Activated CD8-positive, alpha-beta memory T cell treated with anti-CD3 and anti-CD28 coated beads, Interleukin-2, amount 50 U/mL, for 48 hours (primary cell): ENCODE results near the gene SETD7.
"Not testable (repeated sequence)": the region's sequence is repeated elsewhere in the genome, so short reads cannot be mapped to it uniquely, and the experiment has no call there.

Experiments used
- DNase-seq: peaks from one replicate; pipeline ENCODE4 v3.0.0-alpha.2; 2020

The SETD7 gene

DNA sequence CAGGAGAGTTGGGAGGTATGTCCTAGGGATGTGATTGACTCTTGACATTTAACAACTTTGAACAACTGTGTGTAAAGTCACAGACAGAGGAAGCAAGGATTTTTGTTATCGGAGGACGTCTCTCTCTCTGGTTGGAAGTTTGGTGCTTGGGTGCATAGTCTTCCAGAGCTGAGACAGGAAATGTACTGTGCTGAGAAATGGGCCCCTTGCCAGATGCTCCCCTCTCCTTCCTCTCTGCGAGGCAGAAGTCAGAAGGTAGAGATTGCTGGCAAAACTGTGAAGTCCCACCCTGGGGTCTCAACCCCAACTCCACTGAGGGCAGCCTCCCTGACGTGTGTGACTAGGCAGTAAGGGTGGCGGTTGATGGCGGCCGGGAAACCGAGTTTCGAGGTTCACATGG, 49.2 kb downstream of the SETD7 start:
- DNase-seq, result no peak

DNA sequence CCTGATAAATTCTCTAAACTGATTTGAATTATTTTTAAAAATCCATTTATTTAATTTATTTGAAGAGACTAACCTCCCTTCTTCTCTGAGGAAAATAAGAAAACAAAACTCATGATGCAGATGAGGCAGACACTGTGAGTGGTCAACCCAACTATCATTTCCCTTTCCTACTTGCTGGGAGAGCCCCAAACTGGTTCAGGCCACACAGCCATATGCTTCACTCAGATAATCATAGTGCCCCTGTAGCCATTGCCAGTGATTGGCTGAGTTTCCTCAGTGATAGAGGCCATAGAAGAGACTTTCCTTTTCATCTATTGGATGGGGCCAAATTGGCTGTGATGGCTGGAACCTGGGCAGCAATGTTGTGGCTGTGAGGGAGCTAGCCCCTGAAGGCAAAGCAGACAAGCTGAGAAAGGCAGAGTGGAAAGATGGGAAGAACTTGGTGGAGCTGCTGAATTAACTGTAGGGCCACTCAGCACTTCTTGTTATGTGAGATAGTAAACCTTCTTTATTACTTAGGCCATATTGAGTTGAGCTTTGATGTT, 52.3 kb downstream of the SETD7 start:
- no peak for DNase-seq

DNA sequence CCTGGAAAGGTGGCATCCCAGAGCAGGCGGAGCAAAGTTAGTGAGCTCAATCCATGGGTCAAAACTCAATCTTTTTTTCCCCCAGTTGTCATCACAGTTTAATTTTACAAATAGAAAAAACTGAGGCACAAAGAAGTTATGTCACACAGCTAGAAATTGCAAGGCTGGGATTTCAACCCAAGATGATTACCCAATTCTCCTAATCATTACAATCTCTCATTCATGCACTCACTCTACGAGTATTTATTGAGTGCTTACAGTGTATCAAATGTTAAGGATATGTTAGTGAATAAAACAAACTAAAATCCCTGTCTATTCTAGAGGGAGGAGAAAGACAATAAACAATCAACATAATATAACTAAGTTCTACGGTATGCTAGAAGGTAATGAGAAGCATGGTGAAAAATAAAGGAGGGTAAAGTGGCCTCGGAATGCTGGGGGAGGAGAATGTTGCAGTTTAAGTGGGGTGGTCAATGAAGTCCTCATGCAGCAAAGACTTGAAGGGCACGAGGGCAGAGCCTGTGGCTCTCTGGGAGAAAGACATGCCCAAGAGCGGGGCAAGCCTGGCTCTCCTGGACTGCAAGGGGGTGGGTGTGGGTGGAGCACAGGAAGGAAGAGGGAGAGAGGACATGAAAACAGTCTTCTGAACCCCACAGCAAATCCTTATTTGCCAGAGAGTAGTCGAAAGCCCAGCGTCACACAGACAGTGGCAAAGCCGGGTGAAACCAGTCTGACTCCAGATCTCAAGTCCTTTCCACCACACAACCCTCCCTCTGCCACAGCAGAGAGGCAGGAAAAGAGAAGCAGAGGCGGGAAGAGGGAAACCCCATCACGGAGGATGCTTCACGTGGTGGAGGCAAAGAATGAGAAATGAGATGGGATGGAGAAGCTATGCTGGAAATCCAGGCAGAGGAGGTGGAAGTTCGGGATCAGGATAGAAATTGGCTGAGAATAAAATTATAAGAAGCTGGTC, 53.8 kb downstream of the SETD7 start:
- DNase-seq, result no peak

DNA sequence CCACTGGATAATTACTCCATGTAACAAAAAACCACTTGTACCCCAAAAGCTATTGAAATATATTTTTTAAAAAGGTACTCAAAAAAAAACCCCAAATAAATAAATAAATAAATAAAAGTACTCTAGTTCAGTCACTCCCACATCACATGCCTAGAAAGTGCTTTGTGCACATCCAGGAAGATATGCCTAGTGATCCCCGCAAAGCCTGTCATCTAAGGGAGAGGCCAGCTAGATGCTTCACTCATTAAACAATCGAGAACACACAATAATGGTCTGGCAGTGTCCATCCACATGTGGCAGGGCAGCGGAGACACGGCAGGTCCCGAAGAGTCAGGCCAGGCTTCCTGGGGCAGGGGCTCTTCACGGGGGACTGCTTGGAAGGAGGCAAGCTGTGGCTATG, 54.5 kb downstream of the SETD7 start:
- DNase-seq, result no peak

DNA sequence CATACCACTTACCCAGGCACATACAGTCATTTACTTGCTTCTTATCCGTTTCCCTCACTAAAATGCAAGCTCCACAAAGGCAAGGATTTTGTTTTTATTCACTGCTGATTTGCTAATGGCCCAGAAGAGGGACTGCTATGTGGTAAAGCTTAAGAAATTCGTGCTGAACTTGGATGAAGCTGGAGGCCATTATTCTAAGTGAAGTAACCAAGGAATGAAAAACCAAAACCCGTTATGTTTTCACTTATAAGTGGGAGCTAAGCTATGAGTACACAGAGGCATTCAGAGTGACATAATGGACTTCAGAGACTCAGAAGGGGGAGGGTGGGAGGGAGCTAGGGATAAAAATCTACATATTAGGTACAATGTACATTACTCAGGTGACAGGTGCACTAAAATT, 54.9 kb downstream of the SETD7 start:
- no peak for DNase-seq

DNA sequence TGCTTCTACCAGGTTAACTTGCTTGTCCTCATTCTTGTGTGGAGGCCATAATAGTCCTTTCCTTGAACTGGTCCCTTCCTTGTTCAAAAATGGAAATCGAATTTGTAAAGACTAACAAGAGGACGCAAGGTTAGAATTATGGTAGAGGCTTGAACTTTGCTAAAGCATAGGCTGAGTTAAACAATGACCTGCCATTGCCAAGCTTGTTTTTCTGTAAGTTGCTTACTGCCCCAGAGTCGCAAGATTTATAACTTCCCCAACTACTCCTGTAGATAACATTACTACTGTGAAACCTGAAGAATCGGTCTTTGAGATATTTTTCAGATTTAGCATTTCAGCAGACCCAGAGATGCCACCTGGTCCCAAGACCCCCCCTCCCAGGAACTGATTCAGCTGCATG, 56.8 kb downstream of the SETD7 start:
- no peak for DNase-seq

DNA sequence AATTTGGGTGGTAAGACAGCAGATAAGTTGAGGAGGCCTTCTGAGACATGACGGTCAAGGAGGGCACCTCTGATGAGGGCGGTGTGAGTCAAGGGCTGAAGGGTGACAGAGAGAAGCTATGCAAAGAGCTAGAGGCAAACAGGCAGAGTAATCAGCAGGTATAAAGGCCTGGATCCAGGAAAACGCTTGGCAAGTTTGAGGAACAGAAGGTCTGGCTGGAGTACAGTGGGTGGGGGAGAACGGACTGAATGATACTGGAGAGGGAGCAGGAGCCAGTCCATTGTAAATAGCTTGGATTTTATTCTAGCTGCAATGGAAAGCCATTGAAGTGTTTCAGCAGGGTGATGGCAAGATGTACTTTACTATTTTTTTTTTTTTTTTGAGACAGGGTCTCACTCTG, 62.8 kb downstream of the SETD7 start:
- DNase-seq, result no peak

DNA sequence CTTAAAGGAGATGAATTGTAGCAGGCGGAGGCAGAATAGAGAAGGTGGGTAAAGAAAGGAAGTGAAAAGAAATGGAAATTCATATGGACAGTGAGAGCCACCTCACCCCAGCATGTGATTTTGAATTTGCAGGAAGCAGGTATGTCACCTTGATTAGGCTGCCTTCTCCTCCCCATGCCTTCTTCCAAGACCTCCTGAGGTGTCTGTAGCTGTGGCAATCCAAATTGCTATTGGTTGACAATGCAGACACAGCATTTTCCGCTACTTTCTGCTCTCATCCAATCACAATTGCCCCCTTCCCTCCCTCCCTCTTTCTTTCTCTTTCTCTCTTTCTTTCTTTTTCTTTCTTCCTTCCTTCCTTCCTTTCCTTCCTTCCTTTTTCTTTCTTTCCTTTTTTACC, 63.6 kb downstream of the SETD7 start:
- DNase-seq, result no peak

DNA sequence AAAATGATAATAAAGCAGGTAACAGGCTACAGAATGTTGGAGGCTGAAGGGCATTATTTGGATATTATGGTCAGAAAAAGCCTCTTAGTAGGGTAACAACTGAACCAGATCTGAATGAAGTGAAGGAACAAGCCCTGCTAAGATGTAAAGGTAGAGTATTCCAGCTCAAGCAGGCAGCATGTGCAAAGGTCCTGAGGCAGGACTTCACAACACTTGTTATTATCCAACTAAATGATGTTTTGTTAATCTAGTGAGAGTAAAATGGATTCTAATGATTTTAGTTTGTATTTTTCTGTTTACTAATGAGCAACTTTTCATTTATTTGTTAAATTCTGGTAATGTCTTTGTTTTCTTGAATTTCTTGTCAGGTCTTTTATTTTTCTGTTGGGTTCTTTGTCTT, 66.4 kb downstream of the SETD7 start:
- DNase-seq, result no peak

DNA sequence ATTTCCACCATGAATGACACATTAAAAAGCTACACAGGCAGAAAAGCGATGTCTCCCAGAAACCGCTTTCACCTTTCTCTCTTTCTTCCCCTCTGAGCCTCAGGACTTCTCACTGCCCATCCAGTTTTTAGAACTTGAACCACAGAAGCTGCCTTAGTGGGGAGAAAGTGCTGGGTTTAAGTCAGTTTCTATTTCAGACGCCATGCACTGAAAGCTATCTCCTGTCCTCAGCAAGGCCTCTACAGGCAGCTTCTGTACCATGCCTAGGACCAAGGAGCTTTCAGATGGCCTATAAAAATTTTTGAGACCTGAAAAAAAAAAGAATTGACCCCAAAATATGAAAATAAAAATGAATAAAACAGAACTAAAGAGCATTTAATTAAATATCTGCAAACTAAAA, 67.6 kb downstream of the SETD7 start:
- DNase-seq, result no peak

DNA sequence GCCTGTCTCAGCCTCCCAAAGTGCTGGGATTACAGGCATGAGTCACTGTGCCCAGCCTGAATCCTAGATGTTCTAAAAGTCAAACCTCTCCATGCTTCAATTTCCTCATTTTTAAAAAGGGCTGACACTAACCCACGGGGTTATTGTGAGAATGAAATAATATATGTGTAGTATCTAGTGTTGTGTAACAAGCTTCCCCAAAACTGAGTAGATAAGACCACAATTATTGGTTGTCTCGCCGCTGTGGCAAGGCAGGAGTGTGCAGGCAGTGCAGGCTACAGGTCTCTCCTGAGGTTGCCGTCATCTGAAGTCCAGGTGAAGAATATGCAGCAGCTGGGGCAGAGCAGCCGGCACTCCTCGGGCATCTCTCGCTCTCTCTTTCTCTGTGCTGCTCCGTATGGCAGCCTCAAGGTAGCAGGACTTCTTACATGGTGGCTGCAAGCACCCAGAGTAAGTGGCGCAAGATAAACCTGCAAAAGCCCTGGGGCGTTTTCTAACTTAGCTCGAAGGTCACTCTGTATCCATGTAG, 71.2 kb downstream of the SETD7 start:
- DNase-seq, result no peak

DNA sequence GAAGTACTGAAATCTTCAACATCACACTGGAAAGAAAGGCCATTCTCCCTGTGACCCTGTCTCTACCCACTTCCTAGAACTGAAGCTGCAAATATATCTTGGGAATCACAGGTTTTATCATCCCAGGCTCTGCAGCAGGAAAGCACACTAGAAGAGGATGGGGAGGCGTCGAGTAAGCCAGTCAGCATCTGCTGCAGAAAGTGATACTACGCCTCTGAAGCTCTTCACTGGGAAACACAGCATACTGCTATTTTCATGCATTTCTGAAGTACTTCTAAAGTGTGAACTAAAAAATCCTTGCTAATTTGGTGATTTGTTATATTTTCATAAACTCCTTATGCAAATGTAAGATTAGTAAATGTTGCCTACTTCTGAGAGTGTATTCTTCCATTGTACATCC, 73.0 kb downstream of the SETD7 start:
- no peak for DNase-seq

DNA sequence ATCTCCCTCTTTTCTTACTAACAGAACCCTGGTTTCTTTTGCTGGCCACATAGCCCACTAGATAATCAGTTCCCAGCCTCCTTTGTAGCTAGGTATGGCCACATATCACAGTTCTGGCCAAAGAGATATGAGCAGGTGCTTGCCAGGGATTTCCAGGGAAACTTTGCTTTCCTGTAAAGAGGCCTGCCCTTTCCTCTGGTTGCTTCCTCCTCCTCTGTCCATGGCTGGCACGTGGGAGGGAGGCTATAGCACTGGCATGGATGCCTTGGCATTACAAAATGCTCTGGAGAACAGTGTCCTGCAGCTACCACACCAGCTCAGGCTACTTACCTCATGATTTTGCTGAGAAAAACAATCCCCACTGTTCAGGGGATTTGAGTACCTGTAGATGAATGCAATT, 74.6 kb downstream of the SETD7 start:
- DNase-seq, result no peak

DNA sequence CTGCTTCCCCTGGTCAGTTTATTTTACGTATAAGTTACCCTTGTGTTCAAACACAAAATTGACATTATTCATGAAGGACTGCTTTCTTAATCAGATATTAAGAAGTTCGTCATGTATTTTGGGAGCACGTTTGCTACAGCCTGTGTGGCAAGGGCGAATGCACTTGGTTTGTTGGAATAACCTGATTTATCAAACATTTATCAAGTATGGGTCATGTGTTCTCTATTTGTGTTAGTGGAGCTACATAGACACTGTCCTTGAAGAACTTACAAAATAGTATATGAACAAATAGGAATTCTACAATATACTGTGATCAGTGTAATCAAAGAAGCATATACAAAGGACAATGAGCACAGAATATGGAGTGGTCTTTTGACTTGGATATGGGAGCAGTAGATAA, 79.7 kb downstream of the SETD7 start:
- DNase-seq, result no peak

DNA sequence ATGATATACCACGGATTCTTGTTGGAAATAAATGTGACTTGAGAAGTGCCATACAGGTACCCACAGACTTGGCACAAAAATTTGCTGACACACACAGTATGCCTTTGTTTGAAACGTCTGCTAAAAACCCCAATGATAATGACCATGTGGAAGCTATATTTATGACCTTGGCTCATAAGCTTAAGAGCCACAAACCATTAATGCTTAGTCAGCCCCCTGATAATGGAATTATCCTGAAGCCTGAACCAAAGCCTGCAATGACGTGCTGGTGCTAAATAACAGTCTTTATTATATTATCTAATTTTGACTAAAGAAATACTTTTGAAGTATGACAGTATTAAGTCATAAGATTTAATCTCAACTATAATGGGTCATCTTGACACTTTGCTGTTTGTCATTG, 83.2 kb downstream of the SETD7 start:
- DNase-seq, result no peak

DNA sequence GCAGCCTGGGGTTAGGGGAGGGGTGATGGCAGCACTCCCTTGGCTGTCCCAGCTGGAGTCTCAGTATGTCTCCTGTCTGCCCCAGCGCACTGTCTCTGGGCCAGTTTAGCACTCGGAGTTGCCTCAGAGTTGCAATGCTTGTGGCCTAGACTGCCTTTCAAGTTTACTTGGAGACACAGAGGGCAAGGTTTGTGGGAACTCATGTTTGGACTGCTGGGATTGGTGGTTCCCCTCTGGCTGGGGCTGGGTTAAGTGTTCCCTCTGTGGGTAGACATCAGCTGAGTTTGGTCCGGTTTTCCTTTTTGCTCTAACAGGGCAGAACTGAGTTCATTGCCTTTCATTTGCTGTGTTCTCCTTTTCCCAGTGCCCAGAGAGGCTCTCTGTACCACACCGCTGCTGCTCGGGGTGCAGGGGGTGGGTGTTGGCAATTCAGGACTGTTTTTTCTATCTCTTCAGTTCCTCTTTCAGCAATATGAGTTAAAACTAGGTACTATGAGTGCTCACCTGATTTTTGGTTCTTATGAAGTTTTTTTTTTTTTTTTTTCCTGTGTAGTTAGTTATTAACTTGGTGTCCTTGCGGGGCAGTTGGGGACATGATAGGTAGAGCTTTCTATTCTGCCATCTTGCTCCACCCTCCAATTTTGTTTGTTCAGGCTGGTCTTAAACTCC, 84.9 kb downstream of the SETD7 start:
- DNase-seq, result no peak

DNA sequence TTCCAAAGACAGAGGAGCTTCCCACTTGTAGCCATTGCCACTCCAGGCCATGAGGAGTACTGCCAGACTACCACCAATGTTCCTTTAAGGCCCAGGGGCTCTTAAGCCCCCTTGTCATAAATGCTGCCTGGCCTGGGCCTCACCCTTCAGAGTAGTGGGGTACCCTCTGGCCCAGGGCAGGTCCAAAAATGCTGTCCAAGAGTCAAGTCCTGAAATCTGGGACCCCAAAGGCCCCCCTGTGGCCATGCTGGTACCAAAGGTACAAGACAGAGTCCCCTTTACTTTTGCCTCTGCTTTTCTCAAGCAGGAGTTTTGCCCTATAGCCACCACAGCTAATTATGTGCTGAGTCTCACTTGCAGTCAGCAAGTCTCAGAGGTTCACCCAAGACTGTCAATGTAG, 85.7 kb downstream of the SETD7 start:
- DNase-seq, result no peak

DNA sequence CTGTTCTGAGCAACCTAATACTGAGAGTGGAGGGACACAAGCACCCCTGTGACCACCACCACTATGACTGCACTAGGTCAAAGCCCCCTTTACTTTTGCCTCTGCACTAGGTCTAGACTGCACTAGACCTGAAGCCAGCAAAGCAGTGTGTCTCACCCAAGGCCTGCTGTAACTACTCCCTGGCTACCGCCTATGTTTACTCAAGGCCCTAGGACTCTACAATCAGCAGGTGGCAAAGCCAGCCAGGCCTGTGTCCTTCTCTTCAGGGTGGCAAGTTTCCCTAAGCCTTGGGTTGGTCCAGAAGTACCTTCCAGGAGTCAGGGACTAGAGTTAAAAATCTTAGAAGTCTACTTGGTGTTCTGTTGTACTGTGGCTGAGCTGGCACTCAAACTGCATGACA, 86.2 kb downstream of the SETD7 start:
- DNase-seq, result no peak

DNA sequence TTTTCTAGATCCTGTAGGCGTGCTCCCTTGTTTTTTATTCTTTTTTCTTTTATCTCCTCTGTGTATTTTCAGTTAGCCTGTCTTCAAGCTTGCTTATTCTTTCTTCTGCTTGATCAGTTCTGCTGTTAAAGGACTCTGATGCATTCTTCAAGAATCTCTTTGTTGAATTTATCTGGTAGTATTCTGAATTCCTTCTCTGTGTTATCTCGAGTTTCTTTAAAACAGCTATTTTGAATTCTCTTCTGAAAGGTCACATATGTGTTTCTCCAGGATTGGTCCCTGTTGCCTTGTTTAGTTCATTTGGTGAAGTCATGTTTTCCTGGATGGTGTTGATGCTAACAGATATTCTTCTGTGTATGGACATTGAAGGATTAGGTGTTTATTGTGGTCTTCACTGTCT, 86.8 kb downstream of the SETD7 start:
- DNase-seq, result no peak

DNA sequence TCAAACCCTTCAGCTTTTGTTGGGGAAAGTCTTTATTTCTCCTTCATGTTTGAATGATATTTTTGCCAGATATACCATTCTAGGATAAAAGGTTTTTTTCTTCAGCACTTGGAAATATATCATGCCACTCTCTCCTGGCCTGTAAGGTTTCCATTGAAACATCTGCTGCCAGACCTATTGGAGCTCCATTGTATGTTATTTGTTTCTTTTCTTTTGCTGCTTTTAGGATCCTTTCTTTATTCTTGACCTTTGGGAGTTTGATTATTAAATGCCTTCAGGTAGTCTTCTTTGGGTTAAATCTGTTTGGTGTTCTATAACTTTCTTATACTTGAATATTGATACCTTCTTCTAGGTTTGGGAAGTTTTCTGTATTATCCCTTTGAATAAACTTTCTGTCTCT, 87.3 kb downstream of the SETD7 start:
- not testable (repeated sequence) for DNase-seq

DNA sequence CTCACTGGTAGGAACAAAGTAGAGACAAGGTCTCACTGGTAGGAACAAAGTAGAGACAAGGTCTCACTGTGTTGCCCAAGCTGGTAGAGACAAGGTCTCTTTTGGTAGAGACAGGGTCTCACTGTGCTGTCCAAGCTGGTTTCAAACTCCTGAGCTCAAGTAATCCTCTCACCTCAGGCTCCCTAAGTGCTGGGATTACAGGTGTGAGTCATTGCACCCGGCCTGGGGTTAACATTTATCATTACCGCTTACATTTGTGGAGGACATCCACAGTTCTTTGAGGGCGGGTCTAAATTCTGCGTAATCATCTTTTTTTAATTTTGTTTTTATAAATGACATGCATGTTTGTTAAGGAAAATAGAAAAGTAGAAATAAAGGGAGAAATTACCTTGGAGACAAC, 90.1 kb downstream of the SETD7 start:
- no peak for DNase-seq

DNA sequence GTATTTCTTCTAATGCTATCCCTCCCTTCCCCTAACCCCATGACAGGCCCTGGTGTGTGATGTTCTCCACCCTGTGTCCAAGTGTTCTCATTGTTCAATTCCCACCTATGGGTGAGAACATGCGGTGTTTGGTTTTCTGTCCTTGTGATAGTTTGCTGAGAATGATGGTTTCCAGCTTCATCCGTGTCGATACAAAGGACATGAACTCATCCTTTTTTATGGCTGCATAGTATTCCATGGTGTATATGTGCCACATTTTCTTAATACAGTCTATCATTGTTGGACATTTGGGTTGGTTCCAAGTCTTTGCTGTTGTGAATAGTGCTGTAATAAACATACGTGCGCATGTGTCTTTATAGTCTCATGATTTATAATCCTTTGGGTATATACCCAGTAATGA, 91.5 kb downstream of the SETD7 start:
- DNase-seq, result not testable (repeated sequence)

DNA sequence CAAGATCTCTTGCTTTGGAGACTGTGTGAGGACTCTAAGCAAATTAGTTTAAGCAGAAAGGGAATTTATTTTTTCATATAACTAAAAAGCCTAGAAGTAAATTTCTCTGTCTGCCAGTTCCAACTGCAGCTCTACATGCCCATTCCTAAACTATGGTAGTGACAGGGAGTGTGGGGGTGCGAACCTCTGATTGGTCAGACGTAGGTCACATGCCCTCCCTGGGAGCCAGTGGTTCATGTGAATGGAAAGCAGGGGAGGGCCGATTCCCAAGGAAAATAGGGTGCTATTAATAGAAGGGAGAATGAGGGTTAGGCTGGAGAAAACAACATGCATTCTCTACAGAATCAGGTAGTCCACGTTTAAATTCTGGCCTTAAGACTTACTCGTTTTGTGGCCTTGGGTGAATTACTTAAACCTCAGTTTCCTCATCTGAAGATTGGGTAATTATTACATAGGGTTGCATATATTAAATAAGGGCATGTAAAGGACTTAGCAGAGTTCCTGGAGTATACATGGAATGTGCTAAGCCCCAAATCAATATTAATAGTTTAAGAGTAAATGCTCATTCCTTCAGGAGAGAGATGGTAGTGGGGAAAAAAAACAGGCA, 94.9 kb downstream of the SETD7 start:
- DNase-seq, result no peak

DNA sequence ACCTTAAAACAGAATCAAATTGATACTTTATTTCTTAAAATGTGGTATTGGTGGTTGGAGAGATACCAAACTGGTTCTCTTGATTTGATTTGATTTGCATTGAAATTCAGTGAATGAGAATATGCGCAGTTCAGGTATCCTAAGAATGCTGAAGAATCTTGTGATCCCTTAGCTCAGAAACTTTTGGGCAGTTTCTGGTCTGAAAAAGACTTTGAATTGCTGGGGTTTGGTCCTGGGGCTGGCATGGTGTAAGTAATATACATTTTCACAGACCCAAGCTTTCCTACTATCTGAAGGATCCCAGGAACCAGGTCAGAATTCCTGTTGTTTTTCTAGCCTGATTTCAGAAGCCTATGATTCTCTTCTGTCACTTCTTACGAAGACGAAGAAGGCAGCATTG, 95.5 kb downstream of the SETD7 start:
- DNase-seq, result no peak
